NB4 (cell line): ENCODE data around the gene ZNF552.
"Not testable (repeated sequence)": the region's sequence is repeated elsewhere in the genome, so short reads cannot be mapped to it uniquely, and the experiment has no call there.

Experiments
- DNase-seq: peaks from one replicate; pipeline ENCODE4 v3.0.0; 2010; ENCODE audit warnings: low read depth
- H3K4me3 ChIP-seq: one replicate; pipeline ENCODE4 v1.5.1; 2011; ENCODE audit warnings: mild to moderate bottlenecking, low read depth, low read length, moderate library complexity
- CTCF ChIP-seq: IDR thresholded peaks from one replicate; pipeline ENCODE4 v1.5.1; 2012; ENCODE audit warnings: low read depth, low read length
- MYC ChIP-seq: IDR thresholded peaks from 2 replicates; pipeline ENCODE4 v1.6.1; 2011; ENCODE audit warnings: low read depth, low read length
- POLR2A ChIP-seq: IDR thresholded peaks from 2 replicates; pipeline ENCODE4 v1.6.1; 2011; ENCODE audit warnings: mild to moderate bottlenecking; ENCODE audit not compliant: insufficient read length; ENCODE audit errors: extremely low read depth
- TF ChIP-seq, protein P1 (sequence below): IDR thresholded peaks from 2 replicates; pipeline ENCODE4 v1.6.1; 2011; ENCODE audit warnings: low read depth, low read length

Gene ZNF552

DNA sequence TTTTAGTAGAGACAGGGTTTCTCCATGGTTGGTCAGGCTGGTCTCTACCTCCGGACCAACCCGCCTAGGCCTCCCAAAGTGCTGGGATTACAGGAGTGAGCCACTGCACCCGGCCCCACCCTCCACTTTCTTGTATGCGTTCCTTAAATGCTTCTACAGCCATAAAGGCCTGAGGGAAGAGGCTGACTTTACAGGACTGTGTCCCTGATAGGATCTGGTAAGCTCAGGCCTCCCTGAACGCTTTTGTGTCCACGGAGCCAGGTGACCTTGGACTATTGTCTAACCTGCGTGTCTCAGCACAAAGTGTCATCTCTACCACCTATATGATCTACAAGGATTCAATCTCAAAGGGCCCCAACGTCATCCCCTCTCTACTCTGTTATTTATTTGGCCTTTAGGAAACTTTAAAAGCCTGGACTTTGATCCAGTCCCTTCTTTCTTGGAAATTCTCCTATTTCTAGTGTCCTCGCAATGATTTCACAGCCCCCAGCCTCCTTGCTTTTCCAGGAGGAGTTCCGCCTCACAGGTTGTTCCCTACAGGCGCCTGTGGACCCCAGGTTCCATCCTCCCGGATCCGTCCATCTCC is 701 bp downstream of the ZNF552 start:
- H3K4me3 ChIP-seq, result peak overlapping the region; percentile 74
- DNase-seq, result peak; percentile 4
- TF ChIP-seq CTCF, result no peak
- TF ChIP-seq, protein P1, sequence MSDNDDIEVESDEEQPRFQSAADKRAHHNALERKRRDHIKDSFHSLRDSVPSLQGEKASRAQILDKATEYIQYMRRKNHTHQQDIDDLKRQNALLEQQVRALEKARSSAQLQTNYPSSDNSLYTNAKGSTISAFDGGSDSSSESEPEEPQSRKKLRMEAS, result no peak
- no peak for TF ChIP-seq MYC
- no peak for TF ChIP-seq POLR2A

- H3K4me3 ChIP-seq, DNase-seq: not testable (repeated sequence)
Observed at GRCh38 chr19:57812975-57813820, 1.5 kb downstream of the ZNF552 start.

DNA sequence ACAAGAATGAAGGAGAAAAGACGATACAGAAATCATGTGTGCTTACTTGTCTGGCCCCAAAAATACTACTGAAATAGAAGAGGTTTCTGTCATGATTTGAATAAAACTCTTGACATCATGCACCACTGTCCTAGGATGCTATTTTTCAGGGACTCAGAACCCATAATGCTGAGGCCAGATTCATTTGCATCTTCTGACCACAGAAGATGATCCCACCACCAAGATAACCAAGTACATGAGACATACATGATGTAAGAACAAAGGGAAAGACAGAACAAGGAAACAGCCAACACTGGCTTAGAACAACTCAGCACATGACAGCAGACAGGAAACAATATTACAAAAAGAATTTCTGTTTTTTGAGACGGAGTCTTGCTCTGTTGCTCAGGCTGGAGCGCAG is 2.5 kb downstream of the ZNF552 start:
- TF ChIP-seq CTCF, result no peak
- no peak for TF ChIP-seq MYC
- TF ChIP-seq POLR2A, result no peak
- TF ChIP-seq, protein P1, result no peak
- H3K4me3 ChIP-seq, result no peak overlapping the region

GRCh38 chr19:57810410-57811295 is 4.1 kb downstream of the ZNF552 start:
- not testable (repeated sequence) for H3K4me3 ChIP-seq, DNase-seq

More for the DNA sequence above, 2.5 kb downstream of the ZNF552 start:
- DNase-seq, result no peak

GRCh38 chr19:57807541-57807940 is 7.2 kb downstream of the ZNF552 start:
- TF ChIP-seq POLR2A (no peak), MYC (no peak), CTCF (no peak)
- TF ChIP-seq, protein P1, result no peak
- DNase-seq, result no peak
- H3K4me3 ChIP-seq, result no peak overlapping the region

DNA sequence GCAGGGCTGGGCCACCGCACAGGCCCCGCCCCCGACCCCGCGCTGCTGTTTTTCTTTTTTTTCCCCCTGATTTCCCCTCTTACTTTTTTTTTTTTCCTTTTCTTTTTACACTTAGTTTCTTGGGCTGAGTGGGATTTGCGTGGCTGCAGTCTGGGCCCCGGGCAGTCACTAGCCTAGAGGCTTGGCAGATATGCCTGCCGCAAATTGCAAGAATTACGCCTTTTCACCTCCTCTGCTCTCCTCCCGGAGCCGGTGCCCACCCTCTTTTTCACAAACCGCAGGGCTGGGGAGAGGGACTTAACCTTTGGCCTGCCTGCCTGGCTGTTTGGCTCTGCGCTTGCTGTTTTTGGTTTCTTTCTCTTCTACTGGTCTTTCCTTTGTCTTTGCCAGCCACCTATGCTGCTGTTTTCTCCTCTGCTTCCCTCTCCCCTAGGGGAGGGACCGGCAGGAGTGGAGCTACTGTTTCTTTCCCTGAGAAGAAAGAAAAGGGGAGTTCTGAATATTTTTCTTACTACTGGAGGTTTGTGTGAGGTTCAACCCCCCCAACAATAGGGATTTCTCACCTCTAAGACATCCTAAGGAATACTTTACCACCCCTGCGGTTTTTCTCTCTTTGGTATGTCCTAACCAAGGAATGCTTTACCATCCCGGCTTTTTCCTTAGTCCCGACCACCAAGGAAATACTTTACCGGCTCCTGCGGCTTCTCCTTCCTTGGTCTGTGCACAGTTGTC is 11.0 kb downstream of the ZNF552 start:
- TF ChIP-seq, protein P1, result no peak
- TF ChIP-seq MYC, result no peak
- no peak for TF ChIP-seq POLR2A
- no peak for TF ChIP-seq CTCF
- no peak for DNase-seq
- no peak overlapping the region for H3K4me3 ChIP-seq
